K562 (cell line): Measurements from ENCODE around the gene RPF1. TPM values are rescaled to one million over a fixed set of nuclear protein-coding genes. Genes with fewer than 3 reads are reported as not detected.

Experiments
- CEBPB ChIP-seq: fragments of 450-650 bp; IDR thresholded peaks from 2 replicates; pipeline ENCODE4 v1.6.1; 2016; ENCODE audit warnings: missing genetic modification characterization, missing compliant biosample characterization
- CEBPG ChIP-seq, 3 experiments: fragments of 200-800 bp in 1 of 3; sonication (Bioruptor generic) in 1 of 3; sonication (generic) in 1 of 3; formaldehyde crosslinking in 1 of 3; IDR thresholded peaks in 2 of 3; conservative IDR thresholded peaks in 1 of 3; 2 replicates each; pipeline versions ENCODE4 v1.6.1 to v1.8.0; 2016 to 2022; ENCODE audit warnings: missing compliant biosample characterization in 2 of 3, missing genetic modification characterization in 2 of 3, mild to moderate bottlenecking in 1 of 3, missing genetic modification reagents in 1 of 3
- E2F6 ChIP-seq, 2 experiments: IDR thresholded peaks; 2 replicates each; pipeline ENCODE4 v1.6.1; 2011; ENCODE audit warnings: borderline replicate concordance in 1 of 2, control low read depth in 1 of 2, low read depth in 1 of 2, low read length in 1 of 2, mild to moderate bottlenecking in 1 of 2, mixed read lengths in 1 of 2, moderate library complexity in 1 of 2; ENCODE audit not compliant: insufficient read depth in 1 of 2, insufficient read length in 1 of 2, poor library complexity in 1 of 2, severe bottlenecking in 1 of 2; ENCODE audit errors: extremely low read depth in 1 of 2
- ETV6 ChIP-seq, 3 experiments: fragments of 150-350 bp in 1 of 3; sonication (generic) in 1 of 3; formaldehyde crosslinking in 1 of 3; IDR thresholded peaks; 2 replicates each; pipeline versions ENCODE4 v1.6.1 to v1.8.0; 2014 to 2022; ENCODE audit warnings: borderline replicate concordance in 2 of 3, low read depth in 2 of 3, antibody characterized with exemption in 1 of 3, low read length in 1 of 3, mild to moderate bottlenecking in 1 of 3, missing genetic modification reagents in 1 of 3
- HDAC1 ChIP-seq, 2 experiments: fragments of 450-650 bp; IDR thresholded peaks; 2 replicates each; pipeline ENCODE4 v1.6.1; 2016 to 2017; ENCODE audit warnings: inconsistent platforms in 1 of 2, mild to moderate bottlenecking in 1 of 2, moderate library complexity in 1 of 2
- MLLT1 ChIP-seq, 2 experiments: fragments of 450-650 bp; IDR thresholded peaks; 2 replicates each; pipeline ENCODE4 v1.6.1; 2016
- PTTG1 ChIP-seq: fragments of 450-650 bp; IDR thresholded peaks from 2 replicates; pipeline ENCODE4 v1.6.1; 2016; ENCODE audit warnings: low read depth, mild to moderate bottlenecking, missing genetic modification characterization, missing compliant biosample characterization
- RB1 ChIP-seq: fragments of 450-650 bp; IDR thresholded peaks from 2 replicates; pipeline ENCODE4 v1.6.1; 2017; ENCODE audit warnings: low read depth, mild to moderate bottlenecking
- RBM39 ChIP-seq: fragments of 200-400 bp; formaldehyde crosslinking; optimal IDR thresholded peaks from 2 replicates; pipeline ENCODE3; 2018; ENCODE audit warnings: low read depth, low read length
- THRAP3 ChIP-seq: fragments of 450-650 bp; IDR thresholded peaks from 2 replicates; pipeline ENCODE4 v1.6.1; 2016; ENCODE audit warnings: mild to moderate bottlenecking, inconsistent platforms, borderline replicate concordance
- ZNF77 ChIP-seq: fragments of 250-450 bp; sonication (Bioruptor Pico); IDR thresholded peaks from 2 replicates; pipeline ENCODE4 v1.5.0; 2020
- polyA plus RNA-seq, 8 experiments: library from polyadenylated mRNA; depleted of rRNA in 4 of 8; stranded (reverse) in 5 of 8; unstranded in 3 of 8; fragments of >200 nt; fragmentation: Nextera tagmentation in 2 of 8; fragmentation: Illumina TruSeq in 1 of 8; extraction: Ambion mirVana in 2 of 8; extraction: Trizol in 1 of 8; gene quantifications; 2 replicates each; pipeline versions ENCODE4 v1.2.1 to v1.2.3, GENCODE V29; 2011 to 2014; ENCODE audit warnings: inconsistent platforms in 1 of 8, missing spikeins in 1 of 8
- total RNA-seq, 7 experiments: library from RNA; depleted of rRNA in 6 of 7; stranded (reverse); fragments of >200 nt in 6 of 7; fragmentation: Illumina TruSeq in 2 of 7; extraction: Trizol in 2 of 7; gene quantifications; 2 replicates each; pipeline versions ENCODE4 v1.2.1 to v1.2.3, GENCODE V29; 2011 to 2021; ENCODE audit warnings: low replicate concordance in 1 of 7
- TF ChIP-seq, protein P1 (sequence below): fragments of 250-450 bp; sonication (Bioruptor Pico); IDR thresholded peaks from 2 replicates; pipeline ENCODE4 v1.9.0; 2021; ENCODE audit warnings: mild to moderate bottlenecking
- TF ChIP-seq, protein P2 (sequence below): fragments of 450-650 bp; IDR thresholded peaks from 2 replicates; pipeline ENCODE4 v1.6.1; 2018; ENCODE audit not compliant: partially characterized antibody

The RPF1 gene
- total and polyA plus RNA-seq, 9 of the 15 experiments (the other 6 are each of a cell fraction or from before 2014, with no cell fraction given) = 52.4 to 156 (median 90.2) TPM

GRCh38 chr1:84504580-84505492, 25.8 kb downstream of the RPF1 start (continued):
- TF ChIP-seq THRAP3 (0 out of 2 replicates have a peak, but pooled peaks have one; percentile 62), RB1 (no peak), CEBPG (CRISPR knock-in tag; IDR thresholded peaks at IDR 0.05) (no peak; the same call in 1 of the 2 replicates), CEBPG (tag; conservative IDR thresholded peaks at IDR 0.05 in 1 of 2, IDR thresholded peaks at IDR 0.05 in 1 of 2) (peak; percentile 82 to 92), HDAC1 (IDR thresholded peaks at IDR 0.05) (no peak), CEBPB (tag) (peak; percentile 39; the same call in 1 of the 2 replicates), ZNF77 (CRISPR knock-in tag) (no peak), RBM39 (no peak), ETV6 (IDR thresholded peaks at IDR 0.05; ENCODE audit: borderline replicate concordance in 1 of 2, low read depth in 2 of 2, low read length in 1 of 2) (no peak), ETV6 (CRISPR knock-in tag; IDR thresholded peaks at IDR 0.05; ENCODE audit: borderline replicate concordance) (no peak), MLLT1 (IDR thresholded peaks at IDR 0.05) (peak in 1 of 2 experiments; percentile 45; a peak in 1 of 4 replicates), PTTG1 (no peak), E2F6 (IDR thresholded peaks at IDR 0.05; ENCODE audit: borderline replicate concordance in 1 of 2, extremely low read depth in 1 of 2, insufficient read depth in 1 of 2, insufficient read length in 1 of 2, low read depth in 1 of 2, low read length in 1 of 2, poor library complexity in 1 of 2, severe bottlenecking in 1 of 2) (no peak)
- TF ChIP-seq, protein P1, sequence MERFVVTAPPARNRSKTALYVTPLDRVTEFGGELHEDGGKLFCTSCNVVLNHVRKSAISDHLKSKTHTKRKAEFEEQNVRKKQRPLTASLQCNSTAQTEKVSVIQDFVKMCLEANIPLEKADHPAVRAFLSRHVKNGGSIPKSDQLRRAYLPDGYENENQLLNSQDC (CRISPR knock-in tag) = no peak
- TF ChIP-seq, protein P2, sequence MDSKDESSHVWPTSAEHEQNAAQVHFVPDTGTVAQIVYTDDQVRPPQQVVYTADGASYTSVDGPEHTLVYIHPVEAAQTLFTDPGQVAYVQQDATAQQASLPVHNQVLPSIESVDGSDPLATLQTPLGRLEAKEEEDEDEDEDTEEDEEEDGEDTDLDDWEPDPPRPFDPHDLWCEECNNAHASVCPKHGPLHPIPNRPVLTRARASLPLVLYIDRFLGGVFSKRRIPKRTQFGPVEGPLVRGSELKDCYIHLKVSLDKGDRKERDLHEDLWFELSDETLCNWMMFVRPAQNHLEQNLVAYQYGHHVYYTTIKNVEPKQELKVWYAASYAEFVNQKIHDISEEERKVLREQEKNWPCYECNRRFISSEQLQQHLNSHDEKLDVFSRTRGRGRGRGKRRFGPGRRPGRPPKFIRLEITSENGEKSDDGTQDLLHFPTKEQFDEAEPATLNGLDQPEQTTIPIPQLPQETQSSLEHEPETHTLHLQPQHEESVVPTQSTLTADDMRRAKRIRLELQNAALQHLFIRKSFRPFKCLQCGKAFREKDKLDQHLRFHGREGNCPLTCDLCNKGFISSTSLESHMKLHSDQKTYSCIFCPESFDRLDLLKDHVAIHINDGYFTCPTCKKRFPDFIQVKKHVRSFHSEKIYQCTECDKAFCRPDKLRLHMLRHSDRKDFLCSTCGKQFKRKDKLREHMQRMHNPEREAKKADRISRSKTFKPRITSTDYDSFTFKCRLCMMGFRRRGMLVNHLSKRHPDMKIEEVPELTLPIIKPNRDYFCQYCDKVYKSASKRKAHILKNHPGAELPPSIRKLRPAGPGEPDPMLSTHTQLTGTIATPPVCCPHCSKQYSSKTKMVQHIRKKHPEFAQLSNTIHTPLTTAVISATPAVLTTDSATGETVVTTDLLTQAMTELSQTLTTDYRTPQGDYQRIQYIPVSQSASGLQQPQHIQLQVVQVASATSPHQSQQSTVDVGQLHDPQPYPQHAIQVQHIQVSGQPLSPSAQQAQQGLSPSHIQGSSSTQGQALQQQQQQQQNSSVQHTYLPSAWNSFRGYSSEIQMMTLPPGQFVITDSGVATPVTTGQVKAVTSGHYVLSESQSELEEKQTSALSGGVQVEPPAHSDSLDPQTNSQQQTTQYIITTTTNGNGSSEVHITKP = peak; percentile 63
